RCC 7860 (cell line): ENCODE results near the gene REG1B.

Experiments used
- DNase-seq: peaks from one replicate; pipeline ENCODE4 v3.0.0-alpha.2; 2015; ENCODE audit warnings: low spot score
- FAIRE-seq: peaks from 2 replicates; lab custom pipeline; 2012; peaks lifted over from hg19 to GRCh38; lab: Jason Lieb, UNC

The REG1B gene, protein sequence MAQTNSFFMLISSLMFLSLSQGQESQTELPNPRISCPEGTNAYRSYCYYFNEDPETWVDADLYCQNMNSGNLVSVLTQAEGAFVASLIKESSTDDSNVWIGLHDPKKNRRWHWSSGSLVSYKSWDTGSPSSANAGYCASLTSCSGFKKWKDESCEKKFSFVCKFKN

DNA sequence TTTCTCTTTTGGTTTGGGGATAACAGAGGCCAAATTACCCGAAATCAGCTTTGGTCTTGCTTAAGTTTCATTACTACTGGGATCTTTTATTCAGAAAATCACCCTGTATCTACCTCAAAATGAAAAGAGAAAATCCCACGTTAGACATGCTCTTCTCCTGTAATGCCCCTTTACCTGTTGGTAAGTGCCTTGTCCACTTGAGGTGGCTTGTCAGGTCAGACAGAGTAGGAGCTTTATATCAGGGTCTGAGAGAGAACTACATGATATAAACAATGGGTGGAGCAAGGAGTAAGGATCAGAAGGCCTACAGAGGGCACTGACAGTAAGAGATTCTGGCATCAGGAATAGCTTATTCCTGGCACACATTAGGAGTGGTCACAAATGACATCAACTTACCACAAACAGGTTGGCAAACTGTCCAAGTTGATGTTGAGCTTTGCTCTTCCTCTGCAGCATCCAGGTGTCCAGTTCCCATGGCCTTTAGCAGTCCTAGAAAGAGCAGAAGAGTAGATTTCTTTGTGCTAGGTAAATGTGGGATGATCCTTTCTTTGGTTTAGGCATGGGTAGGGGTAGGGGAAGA, at the start of gene REG1B:
REG1B (minus strand) TSS at position 209 of the 580 bp plus-strand sequence. CDS start 381 bp downstream, outside the sequence.
- DNase-seq (no peak), FAIRE-seq (no peak)

DNA sequence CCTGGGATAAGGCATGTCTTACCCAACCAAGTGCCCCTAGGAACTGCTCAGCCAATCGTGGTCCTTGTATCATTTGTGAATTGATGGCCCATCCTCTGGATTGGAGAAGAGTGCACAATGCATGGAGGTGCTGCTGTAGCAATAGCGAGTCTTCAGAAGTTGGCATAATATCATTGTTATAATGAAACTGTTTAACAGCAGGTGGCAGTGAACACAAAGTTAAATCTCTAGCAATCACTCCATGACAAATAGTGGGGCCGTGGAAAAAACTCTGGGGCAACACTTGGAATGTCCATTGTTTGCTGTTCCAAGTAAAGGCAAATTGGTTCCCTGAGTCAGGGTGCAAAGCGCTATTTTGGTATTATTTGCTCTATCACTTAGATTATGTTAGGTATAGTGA, 43.9 kb upstream of the REG1B start:
- DNase-seq: no peak
- FAIRE-seq: no peak

DNA sequence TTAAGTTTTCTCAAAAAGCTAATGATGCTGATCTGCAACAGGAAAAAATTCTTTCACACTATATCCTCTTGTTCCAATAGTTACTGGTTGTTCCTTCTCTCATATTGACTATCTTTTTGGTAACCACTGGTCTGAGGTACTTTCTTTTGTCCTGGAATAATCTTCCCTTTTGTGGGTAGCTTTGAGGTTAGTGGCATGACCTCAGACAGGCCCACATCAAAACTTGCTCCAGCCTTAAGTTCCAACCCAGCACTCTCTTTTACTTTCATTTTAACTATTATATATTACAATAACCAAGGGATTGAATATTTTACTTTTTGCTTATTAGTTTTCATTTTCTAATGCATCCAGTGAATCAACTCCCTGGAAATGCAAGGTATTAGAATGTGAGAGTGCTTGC, 42.0 kb upstream of the REG1B start:
- DNase-seq: no peak
- no peak for FAIRE-seq

DNA sequence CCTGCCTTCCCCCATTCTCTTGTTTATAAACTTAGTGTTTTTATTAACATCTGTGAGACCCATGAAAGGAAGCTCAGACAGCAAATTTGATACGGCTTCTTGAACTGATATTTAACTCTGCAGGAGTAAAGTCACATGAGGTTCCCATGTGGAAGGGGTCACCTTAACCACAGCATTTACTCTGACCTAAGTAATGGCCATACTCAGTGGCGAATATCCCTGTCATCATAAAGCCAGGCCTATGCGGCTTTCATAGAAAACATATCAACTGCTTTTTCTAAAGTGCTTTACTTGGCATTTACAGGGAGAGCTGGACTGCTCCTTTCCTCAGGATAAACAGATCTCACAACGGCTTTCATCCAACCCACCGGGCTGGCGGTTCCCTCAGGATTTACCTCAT, 41.5 kb upstream of the REG1B start:
- FAIRE-seq (no peak), DNase-seq (no peak)

DNA sequence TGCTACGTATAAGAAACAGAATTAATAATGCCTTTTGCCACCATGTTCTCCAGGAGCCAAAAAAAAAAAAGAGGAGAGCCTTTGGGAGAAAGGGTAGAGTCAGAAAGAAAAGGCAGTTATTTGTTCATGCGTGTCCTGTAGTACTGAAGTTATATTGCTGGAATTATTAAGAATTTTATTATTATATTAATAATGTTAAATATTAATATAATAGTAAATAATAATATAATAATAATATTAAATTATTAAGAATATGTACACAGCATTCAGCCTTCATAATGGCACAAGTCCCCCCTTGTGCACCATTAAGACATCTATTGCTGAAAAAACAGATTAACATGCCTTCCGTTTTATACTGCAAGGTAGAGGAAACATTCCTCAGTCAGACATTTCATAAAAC, 40.6 kb upstream of the REG1B start:
- DNase-seq (no peak), FAIRE-seq (no peak)

DNA sequence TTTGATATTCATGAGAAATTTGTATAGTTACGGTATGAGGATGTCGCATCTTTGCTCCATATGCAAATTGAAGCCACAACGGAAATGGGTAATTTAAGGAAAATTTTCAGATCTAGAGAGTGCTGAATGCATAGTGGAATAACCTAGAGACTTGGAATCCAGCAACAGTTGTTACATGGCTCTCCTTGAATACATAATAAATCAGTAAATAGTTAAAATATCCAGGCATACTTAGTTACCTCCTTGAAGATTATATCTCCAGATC, 37.9 kb upstream of the REG1B start:
- no peak for DNase-seq
- no peak for FAIRE-seq

DNA sequence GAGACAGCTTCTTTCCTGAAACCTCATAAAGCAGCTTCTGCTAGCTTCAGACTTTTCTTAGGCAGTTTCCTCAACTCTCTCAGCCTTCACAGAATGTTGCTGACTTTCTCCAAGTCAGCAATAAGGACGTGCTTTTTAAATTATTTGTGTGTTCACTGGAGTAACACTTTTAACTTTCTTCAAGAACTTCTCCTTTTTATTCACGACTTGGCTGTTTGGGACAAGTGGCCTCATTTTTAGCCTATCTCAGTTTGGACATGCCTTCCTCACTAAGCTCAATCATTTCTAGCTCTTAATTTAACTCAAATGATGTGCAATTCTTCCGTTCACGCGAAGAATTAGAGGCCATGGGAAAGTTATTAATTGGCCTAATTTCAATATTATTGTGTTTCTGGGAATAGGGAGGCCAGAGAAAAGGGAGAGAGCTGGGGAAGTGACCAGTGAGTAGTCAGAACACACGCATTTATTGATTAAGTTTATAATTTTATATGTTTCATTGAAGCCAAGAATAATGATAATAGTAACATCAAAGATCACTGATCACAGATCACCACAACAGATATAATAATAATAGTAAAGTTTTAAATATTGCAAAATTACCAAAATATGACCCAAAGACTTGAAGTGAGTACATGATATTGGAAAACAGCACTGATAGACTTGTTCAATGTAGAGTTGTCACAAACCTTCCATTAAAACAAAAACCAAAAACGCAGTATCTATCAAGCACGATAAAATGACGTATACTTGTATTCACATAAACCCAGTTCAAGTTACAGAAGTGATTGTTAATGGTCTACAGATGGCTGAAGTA, 37.3 kb upstream of the REG1B start:
- FAIRE-seq (no peak), DNase-seq (no peak)

DNA sequence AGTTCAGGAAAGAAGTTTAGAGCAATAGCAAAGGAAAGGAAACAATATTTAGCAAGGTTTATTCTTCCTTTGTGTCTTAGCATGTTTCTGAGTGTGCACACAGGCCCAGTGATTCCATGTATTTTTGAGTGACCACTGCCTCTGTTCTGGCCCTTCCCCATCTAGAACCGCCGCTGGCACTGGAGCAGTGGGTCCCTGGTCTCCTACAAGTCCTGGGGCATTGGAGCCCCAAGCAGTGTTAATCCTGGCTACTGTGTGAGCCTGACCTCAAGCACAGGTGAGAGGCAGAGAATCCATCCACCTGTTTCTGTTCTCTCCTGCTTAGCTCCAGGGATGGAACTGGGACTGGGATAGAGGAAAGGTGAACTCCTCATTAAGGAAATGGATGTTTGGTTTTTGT, 34.9 kb upstream of the REG1B start:
- FAIRE-seq (no peak), DNase-seq (no peak)

DNA sequence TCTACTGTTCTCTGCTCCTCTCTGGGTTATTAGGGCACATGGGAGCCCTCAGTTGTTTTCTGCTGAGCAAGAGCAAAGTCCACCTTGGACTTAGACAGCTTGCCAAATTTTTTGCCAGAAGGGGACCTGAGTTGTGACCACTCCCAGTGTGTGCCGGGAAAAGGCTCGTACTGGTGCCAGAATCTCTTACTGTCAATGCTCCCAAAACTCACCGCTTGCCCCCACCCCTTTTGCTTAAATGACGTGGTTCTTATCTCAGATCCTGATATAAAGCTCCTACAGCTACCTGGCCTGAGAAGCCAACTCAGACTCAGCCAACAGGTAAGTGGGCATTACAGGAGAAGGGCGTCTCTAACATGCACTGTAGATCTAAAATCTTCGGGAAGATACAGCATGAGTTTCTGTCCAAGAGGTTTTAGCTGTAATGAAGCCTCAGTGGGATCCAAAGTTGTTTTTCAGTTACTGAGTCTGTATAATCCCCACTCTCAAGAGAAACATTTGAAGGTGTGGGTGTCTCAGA, 32.5 kb upstream of the REG1B start, which contains the start of gene REG1A:
REG1A (plus strand) TSS at position 295 of the 520 bp plus-strand sequence. CDS start 374 bp downstream, outside the sequence.
- FAIRE-seq: no peak
- no peak for DNase-seq

DNA sequence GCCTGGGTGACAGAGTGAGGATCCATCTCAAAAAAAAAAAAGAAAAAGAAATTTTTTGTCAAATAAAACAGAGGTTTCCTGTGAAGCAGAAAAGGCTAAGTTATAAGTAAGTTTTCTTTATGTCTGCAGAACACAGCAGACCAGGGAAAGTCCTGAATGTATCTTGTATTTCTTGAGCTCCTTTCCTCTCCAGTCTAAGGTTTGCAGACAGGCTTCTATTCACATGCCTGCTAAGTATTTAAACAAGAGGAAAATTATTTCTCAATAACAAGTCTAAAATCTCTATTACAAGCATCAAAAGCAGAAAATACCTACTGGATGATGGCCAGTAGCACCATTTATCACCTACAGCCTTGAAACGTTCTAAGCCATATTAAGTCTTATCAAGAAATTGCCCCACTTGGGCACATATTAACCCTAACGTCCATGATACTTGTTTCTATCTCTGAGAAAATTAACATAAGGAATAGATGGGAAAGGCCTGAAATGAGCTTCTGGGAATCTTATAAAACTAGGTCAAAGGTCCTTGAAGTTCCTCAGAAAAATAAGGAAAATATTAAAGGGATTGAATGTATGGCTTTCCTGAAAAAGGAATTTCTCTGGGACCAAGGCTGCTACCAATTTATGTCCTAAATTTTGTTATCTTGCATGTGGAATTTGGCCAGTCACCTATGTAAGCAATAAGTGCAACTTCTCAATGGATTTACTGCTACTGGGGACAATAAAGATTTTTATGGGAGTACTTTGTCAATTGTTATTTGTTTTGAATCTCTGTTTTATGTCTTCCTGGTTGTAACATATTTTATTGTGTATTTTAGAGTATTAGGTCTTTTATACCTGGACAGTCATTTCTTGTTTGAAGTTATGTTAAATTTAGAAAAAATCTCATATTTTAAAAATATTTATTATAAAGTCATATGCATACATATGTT, 29.5 kb upstream of the REG1B start:
- FAIRE-seq (no peak), DNase-seq (no peak)

DNA sequence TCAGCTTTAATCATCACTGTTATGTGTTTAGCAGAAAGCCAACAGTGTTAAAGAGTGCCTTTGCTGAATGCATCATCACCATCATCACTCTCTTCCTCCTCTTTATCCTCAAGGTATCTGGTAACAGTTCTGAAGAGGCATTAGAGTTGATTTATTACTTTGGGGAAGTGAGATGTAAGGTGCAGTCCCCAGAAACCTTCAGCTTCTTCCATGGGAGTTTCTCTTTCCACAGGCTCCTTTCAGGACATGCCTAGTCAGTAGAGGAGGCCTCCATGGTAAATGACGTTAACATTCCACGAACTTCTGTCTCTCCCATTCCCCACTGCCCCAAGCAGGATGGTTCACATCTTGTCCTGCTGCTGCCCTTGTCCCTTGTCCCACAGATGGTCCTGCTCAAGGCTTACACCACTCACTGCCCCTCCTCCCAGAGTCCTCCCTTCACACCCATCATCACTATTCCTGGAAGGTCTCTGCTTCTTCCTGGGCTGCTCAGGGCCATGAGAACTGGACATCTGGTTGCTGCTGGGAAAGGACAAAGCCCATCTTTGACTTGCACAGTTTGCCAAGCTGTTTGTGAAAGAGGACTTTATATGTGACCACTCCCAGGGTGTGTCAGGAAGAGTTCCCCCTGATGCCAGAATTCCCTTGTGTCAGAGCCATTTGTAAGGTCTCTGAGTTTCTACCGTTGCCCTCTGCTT, 27.2 kb upstream of the REG1B start:
- no peak for FAIRE-seq

DNA sequence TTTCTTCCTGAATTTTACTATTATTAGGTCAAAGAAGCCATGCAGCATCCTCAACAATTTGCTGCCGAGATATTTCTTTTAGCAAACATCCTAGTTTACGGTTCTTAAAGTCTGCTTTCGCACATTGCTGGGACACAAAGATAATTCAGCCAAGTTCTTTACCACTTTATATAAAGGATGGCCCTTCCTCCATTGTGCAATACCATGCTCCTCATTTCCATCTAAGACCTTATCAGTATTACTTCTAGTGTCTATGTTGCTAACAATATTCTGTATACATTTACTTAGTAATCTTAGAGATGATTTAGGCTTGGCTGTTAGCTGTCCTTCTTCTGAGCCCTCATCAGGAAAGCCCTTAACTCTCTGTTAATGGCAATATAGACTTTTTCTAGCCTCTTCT, 24.5 kb upstream of the REG1B start:
- DNase-seq: no peak
- no peak for FAIRE-seq

More for the DNA sequence above, 27.2 kb upstream of the REG1B start:
- no peak for DNase-seq

DNA sequence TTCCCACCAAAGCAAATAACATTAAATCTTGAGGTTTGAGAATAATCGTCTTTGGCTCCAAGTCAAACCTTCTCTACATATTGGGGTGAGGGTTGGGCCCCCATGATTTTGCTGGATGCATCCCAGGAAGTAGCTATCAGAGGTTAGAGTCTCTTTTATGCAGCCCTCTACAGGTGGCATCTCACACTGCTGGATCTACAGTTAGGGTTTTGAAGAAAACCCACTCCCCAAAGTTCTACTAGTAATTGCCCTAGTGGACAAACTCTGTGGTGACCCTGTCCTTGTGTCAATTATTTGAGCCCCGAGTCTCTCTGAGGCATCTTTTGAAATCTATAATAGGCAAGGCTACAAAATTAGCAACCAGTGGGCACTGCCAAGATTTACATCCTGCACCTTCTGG, 17.5 kb upstream of the REG1B start:
- FAIRE-seq: no peak
- DNase-seq: no peak

DNA sequence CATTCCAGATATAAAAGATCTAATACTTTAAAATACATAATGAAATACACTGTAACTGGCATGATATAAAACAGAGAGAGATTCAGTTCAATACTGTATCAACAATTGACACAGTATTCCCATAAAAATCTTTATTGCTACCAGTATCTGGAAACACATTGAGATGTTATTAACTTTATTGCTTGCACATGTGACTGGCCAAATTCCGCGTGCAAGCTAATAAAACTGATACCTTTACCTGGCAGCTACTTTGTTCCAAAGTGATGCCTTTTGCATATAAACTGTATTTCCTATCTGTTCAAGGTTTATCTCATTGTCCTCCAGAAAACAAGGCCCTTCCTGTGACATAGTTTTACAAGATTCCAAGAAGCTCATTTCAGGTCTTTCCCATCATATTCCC, 15.4 kb upstream of the REG1B start:
- DNase-seq (no peak), FAIRE-seq (no peak)

DNA sequence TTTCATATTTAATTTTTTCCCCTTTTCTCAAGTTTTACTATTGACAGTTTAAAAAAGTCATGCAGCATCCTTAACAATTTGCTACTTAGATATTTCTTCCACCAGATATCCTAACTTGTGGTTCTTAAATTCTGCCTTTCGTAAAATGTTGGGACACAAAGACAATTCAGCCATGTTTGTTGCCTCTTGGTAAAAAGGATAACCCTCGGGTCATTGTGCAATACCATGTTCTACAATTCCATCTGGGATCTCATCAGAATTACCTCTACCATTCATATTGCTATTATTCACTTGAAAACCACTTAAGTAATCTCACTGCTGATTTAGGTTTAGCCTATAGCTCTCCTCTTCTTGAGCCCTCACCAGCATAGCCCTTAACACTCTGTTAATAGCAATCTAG, 13.2 kb upstream of the REG1B start:
- FAIRE-seq: no peak
- no peak for DNase-seq

DNA sequence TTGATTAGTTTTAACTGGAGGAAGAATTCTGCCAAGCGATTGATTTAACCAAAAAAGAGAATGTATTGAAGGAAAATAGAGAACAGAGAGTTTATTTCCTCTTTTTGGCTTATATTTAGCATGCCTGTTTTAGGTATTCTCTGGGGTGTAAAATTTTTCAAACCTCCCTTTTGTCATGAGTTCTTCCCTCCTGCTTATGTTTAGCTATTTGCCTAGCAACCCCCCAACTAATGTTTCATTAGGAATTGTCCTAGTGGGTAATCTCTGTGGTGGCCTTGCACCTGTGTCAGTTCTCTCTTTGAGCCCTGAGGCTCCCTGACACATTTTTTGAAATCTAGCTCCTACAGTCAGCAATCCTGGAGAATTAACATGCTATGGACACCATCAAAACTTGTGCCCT, 12.5 kb upstream of the REG1B start:
- FAIRE-seq: no peak
- DNase-seq: no peak

DNA sequence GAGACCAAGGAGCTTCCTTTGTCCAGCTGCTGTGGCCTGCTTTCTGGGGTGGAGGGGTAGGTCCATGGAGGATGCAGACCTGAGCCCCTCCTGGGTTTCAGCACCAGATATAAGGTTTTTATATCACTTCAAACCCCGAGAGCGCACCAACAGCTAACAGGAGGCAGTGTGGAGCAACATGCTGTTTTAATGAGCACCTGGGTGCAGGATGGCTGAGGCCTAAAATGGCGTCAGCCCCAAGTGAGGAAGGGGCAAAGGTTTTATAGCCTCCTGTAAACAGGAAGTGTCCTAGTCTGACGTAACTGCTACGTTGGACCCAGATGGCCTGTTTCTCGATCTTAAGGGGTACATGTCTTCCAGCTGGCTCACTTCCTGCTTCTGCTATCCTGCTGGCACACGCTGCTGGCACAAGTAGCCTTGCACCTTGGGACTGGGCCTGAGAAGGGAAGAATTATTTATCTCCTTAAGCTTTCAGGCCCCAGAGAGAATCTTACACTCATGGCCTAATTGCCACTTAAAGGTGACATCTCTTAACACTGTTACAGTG, 11.4 kb upstream of the REG1B start:
- no peak for DNase-seq
- no peak for FAIRE-seq

DNA sequence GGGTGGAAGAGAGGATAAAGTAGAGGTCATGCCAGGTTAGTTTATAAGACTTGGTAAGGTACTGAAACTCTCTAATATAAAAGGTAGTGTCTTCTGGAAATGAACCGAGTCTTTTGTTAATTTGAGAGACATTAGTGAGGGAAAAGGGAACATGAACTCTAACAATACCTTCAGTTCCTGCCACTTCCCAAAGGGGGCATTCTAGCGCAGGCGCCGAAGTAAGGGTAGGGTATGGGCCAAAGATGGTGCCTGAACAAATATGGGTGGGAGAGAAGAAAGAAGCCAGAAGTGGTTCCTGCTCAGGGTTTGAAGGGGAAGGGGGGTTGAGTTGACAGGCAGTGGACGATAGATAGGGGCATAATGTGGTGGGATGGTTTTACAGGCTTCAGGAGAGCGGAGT, 10.1 kb upstream of the REG1B start:
- DNase-seq: no peak
- FAIRE-seq: no peak

DNA sequence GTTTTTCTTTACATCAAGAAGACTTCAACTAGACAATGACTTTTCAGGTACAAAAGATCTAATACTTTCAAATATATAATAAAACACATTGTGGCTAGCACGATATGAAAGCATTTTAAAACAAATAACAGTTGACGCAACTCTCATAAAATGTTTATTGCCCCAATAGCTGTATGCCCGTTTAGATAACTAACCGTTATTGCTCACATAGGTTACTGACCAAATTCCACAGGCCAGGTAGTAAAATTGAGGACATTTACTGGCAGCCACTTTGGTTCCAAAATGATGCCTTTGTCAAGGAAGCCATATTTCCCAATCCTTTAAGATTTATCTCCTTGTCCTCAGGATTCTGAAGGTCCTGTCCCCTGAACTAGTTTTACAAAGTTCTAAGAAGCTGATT, 2.9 kb upstream of the REG1B start:
- no peak for FAIRE-seq
- DNase-seq: no peak

DNA sequence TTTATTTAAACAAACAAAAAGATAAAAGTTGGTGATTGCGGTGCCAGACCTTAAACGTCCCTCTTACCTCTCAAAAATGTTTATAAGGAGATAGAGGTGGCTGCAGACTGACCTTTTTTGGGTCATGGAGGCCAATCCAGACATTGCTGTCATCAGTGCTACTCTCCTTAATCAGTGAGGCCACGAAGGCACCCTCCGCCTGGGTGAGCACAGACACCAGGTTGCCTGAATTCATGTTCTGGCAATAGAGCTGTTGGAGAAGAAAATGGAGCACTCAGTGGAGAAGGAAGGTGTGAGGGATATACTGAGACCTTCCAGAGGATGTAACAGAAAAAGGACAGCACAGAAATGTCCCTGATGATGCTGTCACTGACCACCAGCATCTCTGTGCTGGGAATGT, 1.5 kb downstream of the REG1B start:
- DNase-seq (no peak), FAIRE-seq (no peak)
